GM12874 (cell line): ENCODE measurements around the gene LOC128125822.

Experiments used
- CTCF ChIP-seq: IDR thresholded peaks from 2 replicates; pipeline ENCODE4 v1.5.1; 2011; ENCODE audit warnings: low read depth, mild to moderate bottlenecking, control low read depth, low read length, moderate library complexity; ENCODE audit not compliant: insufficient read depth

Gene LOC128125822

DNA sequence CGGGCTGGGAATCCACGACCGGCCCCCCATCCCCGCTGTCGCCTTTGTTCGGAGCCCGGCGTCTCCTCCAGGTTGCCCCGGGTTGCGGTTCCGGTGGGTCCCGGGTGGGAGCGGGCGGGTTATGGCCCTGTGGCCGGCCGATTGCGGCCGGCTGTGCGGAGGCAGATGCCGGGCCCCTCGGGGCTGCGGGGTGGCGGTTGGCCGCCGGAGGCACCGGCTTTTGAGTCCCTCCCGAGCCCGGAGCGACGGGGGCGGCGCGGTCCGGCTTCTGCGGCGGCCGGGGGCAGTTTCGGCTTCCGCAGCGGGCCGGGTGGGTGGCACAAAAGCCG is 431 bp downstream of the LOC128125822 start:
- TF ChIP-seq CTCF = no peak

DNA sequence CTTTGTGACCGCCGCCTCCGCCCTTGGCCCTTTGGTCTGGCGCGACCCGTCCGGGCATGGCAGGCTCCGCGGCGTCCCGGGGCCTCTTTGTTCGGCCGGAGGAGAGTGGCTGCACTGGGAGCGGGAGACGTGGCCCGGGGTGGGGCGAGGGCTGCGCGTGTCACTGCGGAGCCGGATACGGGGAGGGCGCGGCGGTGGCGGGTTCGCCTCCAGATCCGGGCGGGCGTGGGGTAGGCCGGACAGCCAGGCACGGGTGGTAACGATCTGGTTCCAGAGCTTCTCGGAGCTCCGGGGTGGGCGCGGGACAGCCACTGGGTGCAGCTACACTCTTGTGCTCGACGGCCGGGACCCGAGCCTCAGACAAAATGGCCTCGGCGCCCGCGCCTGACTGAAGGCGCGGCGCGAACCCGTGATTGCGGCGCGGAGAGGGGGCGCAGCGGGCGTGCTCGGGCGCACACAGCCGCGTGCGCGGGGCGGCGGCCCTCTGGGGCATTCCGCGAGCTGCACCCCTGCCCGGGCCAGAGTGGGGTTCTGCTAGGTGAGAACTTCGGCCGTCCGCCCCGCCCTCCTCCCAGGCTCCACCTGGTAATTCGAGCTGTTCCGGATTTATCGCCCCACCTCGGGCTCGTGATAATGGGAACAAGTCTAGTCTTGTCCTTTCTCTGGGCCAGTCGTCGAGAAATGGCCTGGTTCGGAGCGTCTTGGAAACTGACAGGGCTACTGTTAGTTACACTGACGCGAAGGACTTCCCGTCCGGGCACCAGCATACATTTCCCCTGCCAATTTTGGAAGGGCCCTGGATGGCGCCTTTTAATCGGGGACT is 1.0 kb downstream of the LOC128125822 start:
- TF ChIP-seq CTCF = no peak

DNA sequence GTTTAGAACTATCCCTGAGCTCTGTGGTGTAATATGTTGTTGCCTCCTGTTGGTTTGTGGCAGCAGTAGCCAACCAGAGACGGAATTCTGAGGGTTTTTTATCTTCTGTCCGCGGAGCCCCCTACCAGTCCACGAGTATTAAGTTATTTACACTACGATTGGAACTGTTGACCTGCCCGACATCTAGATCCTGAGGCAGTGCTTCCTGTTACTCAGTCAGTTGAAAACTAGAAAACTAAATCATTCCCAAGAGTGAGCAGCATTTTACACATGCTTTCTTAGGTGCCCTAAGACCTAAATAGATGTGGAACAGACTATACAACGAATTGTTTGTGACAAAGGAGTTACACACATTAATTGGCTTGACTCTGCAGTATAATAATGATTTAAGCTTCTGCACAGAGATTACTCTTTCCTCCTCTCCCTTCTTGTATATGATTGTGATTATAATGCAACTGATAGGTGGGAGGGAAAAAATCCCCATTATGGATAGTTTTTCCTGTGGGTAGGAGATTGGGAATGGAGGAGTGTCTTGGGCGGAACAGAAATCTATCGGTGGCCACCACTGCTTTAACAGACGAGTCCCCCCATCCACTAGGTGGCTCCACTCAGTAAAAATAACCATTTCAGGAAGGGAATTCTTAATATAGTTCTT is 1.7 kb downstream of the LOC128125822 start:
- peak; percentile 57 for TF ChIP-seq CTCF

DNA sequence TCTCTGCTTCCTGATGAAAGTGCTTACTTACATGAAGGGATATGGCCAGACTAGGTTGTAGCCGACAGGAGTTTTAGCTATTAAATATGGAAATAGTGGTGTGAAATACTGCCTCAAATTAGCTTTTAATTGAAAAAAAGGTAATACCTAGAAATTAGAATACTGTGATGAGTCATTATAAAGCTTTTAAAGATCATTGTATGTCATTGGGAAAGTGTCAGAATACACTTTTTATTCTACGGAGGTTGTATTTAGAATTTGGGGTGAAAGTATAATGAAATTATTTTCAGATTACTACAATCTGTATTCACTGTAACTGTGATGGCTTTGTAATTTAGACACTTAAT is 2.2 kb downstream of the LOC128125822 start:
- no peak for TF ChIP-seq CTCF

DNA sequence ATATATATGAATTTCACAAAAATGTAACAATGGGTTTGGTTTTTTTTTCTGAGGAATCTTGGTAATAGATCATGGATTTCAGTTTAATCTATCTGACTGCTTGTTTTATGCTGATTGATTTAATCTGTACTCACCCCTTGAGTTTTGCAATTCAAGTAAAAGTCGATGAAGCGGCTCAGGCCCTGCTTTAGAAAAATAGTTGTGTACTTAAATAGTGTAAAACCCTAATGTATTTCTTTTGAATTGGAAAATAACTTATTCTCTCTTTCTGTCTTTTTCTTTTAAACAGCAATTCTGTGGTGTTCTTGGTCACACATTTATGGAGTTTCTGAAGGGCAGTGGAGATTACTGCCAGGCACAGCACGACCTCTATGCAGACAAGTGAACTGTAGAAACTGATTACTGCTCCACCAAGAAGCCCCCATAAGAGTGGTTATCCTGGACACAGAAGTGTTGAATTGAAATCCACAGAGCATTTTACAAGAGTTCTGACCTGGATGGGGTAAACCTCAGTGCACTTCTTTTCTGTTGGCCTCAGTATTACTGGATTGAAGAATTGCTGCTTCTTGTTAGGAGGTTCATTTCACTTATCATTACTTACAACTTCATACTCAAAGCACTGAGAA is 4.0 kb downstream of the LOC128125822 start:
- TF ChIP-seq CTCF = no peak

DNA sequence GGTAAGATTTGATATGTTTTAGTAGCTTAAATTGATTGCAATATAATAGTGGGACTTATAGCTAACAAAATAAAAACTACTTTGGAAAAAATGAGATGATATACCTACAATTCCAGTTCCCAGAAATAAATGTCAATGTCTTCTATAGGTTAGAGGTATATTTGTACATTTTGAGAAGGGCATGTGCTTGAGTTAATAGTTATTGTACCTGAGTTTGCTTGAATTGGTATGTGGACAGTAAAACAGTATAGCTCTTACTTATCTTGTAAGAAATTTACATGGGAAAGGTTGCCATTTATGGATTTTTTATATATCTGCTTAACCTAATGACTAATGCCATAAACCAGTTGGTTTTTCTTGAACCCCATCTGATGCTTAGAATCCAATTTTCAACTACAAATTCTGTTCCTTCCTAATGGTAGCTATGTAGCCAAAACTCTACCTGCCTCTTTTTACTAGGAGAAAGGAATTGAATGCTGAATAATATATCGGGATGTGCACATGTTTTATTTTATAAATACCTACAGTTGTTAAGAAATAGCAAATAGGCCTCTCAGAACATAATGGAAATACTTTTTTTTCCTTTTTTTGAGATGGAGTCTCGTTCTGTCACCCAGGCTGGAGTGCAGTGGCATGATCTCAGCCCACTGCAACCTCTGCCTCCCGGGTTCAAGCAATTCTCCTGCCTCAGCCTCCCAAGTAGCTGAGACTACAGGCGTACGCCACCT is 4.9 kb downstream of the LOC128125822 start:
- TF ChIP-seq CTCF = no peak

DNA sequence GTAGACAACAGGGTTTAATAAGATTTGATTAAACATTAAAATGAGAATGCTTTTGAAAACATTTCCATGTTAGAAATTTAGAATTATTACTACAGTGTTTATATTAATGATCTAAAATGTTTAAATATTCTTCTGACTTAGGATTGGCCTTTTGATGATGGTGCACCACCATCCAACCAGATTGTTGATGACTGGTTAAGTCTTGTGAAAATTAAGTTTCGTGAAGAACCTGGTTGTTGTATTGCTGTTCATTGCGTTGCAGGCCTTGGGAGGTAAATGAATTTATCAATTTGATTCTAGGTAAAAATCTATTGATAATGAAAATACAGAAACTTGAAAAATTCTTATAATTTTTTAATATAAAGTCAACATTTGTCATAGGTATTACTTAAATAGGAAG is 6.5 kb downstream of the LOC128125822 start:
- TF ChIP-seq CTCF = no peak
